K562 (cell line): ENCODE data around the gene KTI12. TPM values are rescaled to one million over a fixed set of nuclear protein-coding genes. Genes with fewer than 3 reads are reported as not detected.

ENCODE experiments used
- ARID3A ChIP-seq: IDR thresholded peaks from 2 replicates; pipeline ENCODE4 v1.6.1; 2012; ENCODE audit warnings: low read depth, low read length, improper control_type of control experiment, borderline replicate concordance
- CHD2 ChIP-seq: IDR thresholded peaks from 2 replicates; pipeline ENCODE4 v1.6.1; 2011; ENCODE audit warnings: low read depth, low read length
- ESRRA ChIP-seq: fragments of 450-650 bp; IDR thresholded peaks from 2 replicates; pipeline ENCODE4 v1.6.1; 2014; ENCODE audit warnings: low read depth, mild to moderate bottlenecking, moderate library complexity, borderline replicate concordance
- HDAC3 ChIP-seq: fragments of 450-650 bp; IDR thresholded peaks from 2 replicates; pipeline ENCODE4 v1.6.1; 2018; ENCODE audit warnings: borderline replicate concordance, mild to moderate bottlenecking, moderate library complexity; ENCODE audit not compliant: partially characterized antibody
- ILF3 ChIP-seq: fragments of 450-650 bp; IDR thresholded peaks from 2 replicates; pipeline ENCODE4 v1.6.1; 2018; ENCODE audit warnings: antibody characterized with exemption, mild to moderate bottlenecking, moderate library complexity, borderline replicate concordance
- KDM1A ChIP-seq, 2 experiments: fragments of 450-650 bp; IDR thresholded peaks; 2 replicates each; pipeline ENCODE4 v1.6.1; 2016; ENCODE audit warnings: mild to moderate bottlenecking in 2 of 2
- MED1 ChIP-seq: sonication (generic); formaldehyde crosslinking; IDR thresholded peaks from 2 replicates; pipeline ENCODE4 v1.8.1; 2023; ENCODE audit warnings: missing genetic modification reagents, borderline replicate concordance
- MYC ChIP-seq, 2 experiments: fragments of 250-450 bp in 1 of 2; sonication (Bioruptor Pico) in 1 of 2; IDR thresholded peaks; 2 replicates each; pipeline versions ENCODE4 v1.5.1 to v1.6.1; 2012 to 2021; ENCODE audit warnings: low read depth in 2 of 2, borderline replicate concordance in 1 of 2, improper control_type of control experiment in 1 of 2, low read length in 1 of 2, mild to moderate bottlenecking in 1 of 2, moderate library complexity in 1 of 2
- NCOA6 ChIP-seq: fragments of 450-650 bp; IDR thresholded peaks from 2 replicates; pipeline ENCODE4 v1.6.1; 2017; ENCODE audit warnings: mild to moderate bottlenecking
- NR2C2 ChIP-seq, 2 experiments: fragments of 200-800 bp in 1 of 2; sonication (Bioruptor generic) in 1 of 2; sonication (generic) in 1 of 2; formaldehyde crosslinking in 1 of 2; IDR thresholded peaks; 2 replicates each; pipeline versions ENCODE4 v1.6.1 to v1.8.0; 2016 to 2022; ENCODE audit warnings: mild to moderate bottlenecking in 1 of 2, missing compliant biosample characterization in 1 of 2, missing genetic modification characterization in 1 of 2, missing genetic modification reagents in 1 of 2
- SIN3A ChIP-seq, 2 experiments: fragments of 150-350 bp in 1 of 2; IDR thresholded peaks; 2 replicates each; pipeline ENCODE4 v1.6.1; 2011 to 2016; ENCODE audit warnings: borderline replicate concordance in 2 of 2, low read depth in 2 of 2, low read length in 2 of 2, mild to moderate bottlenecking in 2 of 2, moderate library complexity in 2 of 2; ENCODE audit not compliant: control insufficient read depth in 1 of 2
- SLC30A9 ChIP-seq: fragments of 250-450 bp; sonication (Bioruptor Pico); IDR thresholded peaks from 2 replicates; pipeline ENCODE4 v1.8.0; 2022; ENCODE audit warnings: mild to moderate bottlenecking, moderate library complexity
- SMAD4 ChIP-seq: fragments of 250-450 bp; sonication (Bioruptor Pico); conservative IDR thresholded peaks from 2 replicates; pipeline ENCODE4 v1.8.0; 2021; ENCODE audit warnings: inconsistent platforms, mild to moderate bottlenecking, moderate library complexity
- SP2 ChIP-seq: IDR thresholded peaks from 2 replicates; pipeline ENCODE4 v1.6.1; 2011; ENCODE audit warnings: mild to moderate bottlenecking, low read depth, low read length, moderate library complexity; ENCODE audit not compliant: poor library complexity, severe bottlenecking; ENCODE audit errors: extremely low read depth
- ZNF165 ChIP-seq: fragments of 250-450 bp; sonication (Bioruptor Pico); IDR thresholded peaks from 2 replicates; pipeline ENCODE4 v1.4.0; 2020; ENCODE audit warnings: borderline replicate concordance
- ZNF354B ChIP-seq: fragments of 250-450 bp; sonication (Bioruptor Pico); IDR thresholded peaks from 2 replicates; pipeline ENCODE4 v1.4.0; 2020
- ZNF384 ChIP-seq: IDR thresholded peaks from 2 replicates; pipeline ENCODE4 v1.6.1; 2012; ENCODE audit warnings: low read depth, low read length, improper control_type of control experiment
- polyA plus RNA-seq, 8 experiments: library from polyadenylated mRNA; depleted of rRNA in 4 of 8; stranded (reverse) in 5 of 8; unstranded in 3 of 8; fragments of >200 nt; fragmentation: Nextera tagmentation in 2 of 8; fragmentation: Illumina TruSeq in 1 of 8; extraction: Ambion mirVana in 2 of 8; extraction: Trizol in 1 of 8; gene quantifications; 2 replicates each; pipeline versions ENCODE4 v1.2.1 to v1.2.3, GENCODE V29; 2011 to 2014; ENCODE audit warnings: inconsistent platforms in 1 of 8, missing spikeins in 1 of 8
- total RNA-seq, 7 experiments: library from RNA; depleted of rRNA in 6 of 7; stranded (reverse); fragments of >200 nt in 6 of 7; fragmentation: Illumina TruSeq in 2 of 7; extraction: Trizol in 2 of 7; gene quantifications; 2 replicates each; pipeline versions ENCODE4 v1.2.1 to v1.2.3, GENCODE V29; 2011 to 2021; ENCODE audit warnings: low replicate concordance in 1 of 7
- TF ChIP-seq, protein P1 (sequence below), 2 experiments: fragments of 450-650 bp in 1 of 2; IDR thresholded peaks; 2 replicates each; pipeline ENCODE4 v1.6.1; 2011 to 2017; ENCODE audit warnings: low read depth in 2 of 2, antibody characterized with exemption in 1 of 2, borderline replicate concordance in 1 of 2, low read length in 1 of 2, mild to moderate bottlenecking in 1 of 2, mixed read lengths in 1 of 2; ENCODE audit not compliant: control insufficient read depth in 1 of 2
- TF ChIP-seq, protein P2 (sequence below): fragments of 250-450 bp; sonication (Bioruptor Pico); IDR thresholded peaks from 2 replicates; pipeline ENCODE4 v1.8.0; 2022; ENCODE audit warnings: inconsistent platforms

Gene KTI12
- total and polyA plus RNA-seq, 9 of the 15 experiments (the other 6 are each of a cell fraction or from before 2014, with no cell fraction given), result 3.1 to 22.8 (median 11.6) TPM

- peak; percentile 53 for TF ChIP-seq ESRRA
- TF ChIP-seq KDM1A (IDR thresholded peaks at IDR 0.05), result no peak
- no peak for TF ChIP-seq ARID3A
- TF ChIP-seq NR2C2 (CRISPR knock-in tag; IDR thresholded peaks at IDR 0.05), result peak; percentile 71; the same call in 1 of the 2 replicates
- no peak for TF ChIP-seq NR2C2 (tag; IDR thresholded peaks at IDR 0.05)
- TF ChIP-seq MYC (IDR thresholded peaks at IDR 0.05; ENCODE audit: low read depth, low read length), result 0 out of 2 replicates have a peak, but pooled peaks have one; percentile 22
- no peak for TF ChIP-seq MYC (CRISPR knock-in tag; IDR thresholded peaks at IDR 0.05; ENCODE audit: borderline replicate concordance, low read depth)
- TF ChIP-seq NCOA6, result no peak
- no peak for TF ChIP-seq ZNF165 (CRISPR knock-in tag)
- no peak for TF ChIP-seq SMAD4 (CRISPR knock-in tag)
- TF ChIP-seq CHD2, result no peak
- TF ChIP-seq ZNF384, result peak; percentile 31; the same call in 1 of the 2 replicates
- TF ChIP-seq, protein P1, sequence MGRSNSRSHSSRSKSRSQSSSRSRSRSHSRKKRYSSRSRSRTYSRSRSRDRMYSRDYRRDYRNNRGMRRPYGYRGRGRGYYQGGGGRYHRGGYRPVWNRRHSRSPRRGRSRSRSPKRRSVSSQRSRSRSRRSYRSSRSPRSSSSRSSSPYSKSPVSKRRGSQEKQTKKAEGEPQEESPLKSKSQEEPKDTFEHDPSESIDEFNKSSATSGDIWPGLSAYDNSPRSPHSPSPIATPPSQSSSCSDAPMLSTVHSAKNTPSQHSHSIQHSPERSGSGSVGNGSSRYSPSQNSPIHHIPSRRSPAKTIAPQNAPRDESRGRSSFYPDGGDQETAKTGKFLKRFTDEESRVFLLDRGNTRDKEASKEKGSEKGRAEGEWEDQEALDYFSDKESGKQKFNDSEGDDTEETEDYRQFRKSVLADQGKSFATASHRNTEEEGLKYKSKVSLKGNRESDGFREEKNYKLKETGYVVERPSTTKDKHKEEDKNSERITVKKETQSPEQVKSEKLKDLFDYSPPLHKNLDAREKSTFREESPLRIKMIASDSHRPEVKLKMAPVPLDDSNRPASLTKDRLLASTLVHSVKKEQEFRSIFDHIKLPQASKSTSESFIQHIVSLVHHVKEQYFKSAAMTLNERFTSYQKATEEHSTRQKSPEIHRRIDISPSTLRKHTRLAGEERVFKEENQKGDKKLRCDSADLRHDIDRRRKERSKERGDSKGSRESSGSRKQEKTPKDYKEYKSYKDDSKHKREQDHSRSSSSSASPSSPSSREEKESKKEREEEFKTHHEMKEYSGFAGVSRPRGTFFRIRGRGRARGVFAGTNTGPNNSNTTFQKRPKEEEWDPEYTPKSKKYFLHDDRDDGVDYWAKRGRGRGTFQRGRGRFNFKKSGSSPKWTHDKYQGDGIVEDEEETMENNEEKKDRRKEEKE (IDR thresholded peaks at IDR 0.05; ENCODE audit: borderline replicate concordance in 1 of 2, control insufficient read depth in 1 of 2, low read depth in 2 of 2, low read length in 1 of 2), result no peak
- no peak for TF ChIP-seq SIN3A (IDR thresholded peaks at IDR 0.05; ENCODE audit: borderline replicate concordance in 2 of 2, control insufficient read depth in 1 of 2, low read depth in 2 of 2, low read length in 2 of 2)
- TF ChIP-seq ZNF354B (CRISPR knock-in tag), result no peak
- TF ChIP-seq SLC30A9 (CRISPR knock-in tag), result no peak
- TF ChIP-seq HDAC3, result no peak
- no peak for TF ChIP-seq ILF3
- TF ChIP-seq, protein P2, sequence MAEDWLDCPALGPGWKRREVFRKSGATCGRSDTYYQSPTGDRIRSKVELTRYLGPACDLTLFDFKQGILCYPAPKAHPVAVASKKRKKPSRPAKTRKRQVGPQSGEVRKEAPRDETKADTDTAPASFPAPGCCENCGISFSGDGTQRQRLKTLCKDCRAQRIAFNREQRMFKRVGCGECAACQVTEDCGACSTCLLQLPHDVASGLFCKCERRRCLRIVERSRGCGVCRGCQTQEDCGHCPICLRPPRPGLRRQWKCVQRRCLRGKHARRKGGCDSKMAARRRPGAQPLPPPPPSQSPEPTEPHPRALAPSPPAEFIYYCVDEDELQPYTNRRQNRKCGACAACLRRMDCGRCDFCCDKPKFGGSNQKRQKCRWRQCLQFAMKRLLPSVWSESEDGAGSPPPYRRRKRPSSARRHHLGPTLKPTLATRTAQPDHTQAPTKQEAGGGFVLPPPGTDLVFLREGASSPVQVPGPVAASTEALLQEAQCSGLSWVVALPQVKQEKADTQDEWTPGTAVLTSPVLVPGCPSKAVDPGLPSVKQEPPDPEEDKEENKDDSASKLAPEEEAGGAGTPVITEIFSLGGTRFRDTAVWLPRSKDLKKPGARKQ (CRISPR knock-in tag), result no peak
- TF ChIP-seq MED1, result no peak
- no peak for TF ChIP-seq SP2
Measured at GRCh38 chr1:52002038-52002917, 31.3 kb downstream of the KTI12 start (continued).
